Neural progenitor cell (in vitro differentiated cells): ENCODE measurements around the gene NCOA3.

ENCODE experiments used
- EZH2 ChIP-seq: fragments of 200-600 bp; sonication (generic); IDR thresholded peaks from 2 replicates; pipeline ENCODE4 v1.6.1; 2017; ENCODE audit warnings: antibody characterized with exemption, mild to moderate bottlenecking, moderate library complexity
- EZH2phosphoT487 ChIP-seq: fragments of 200-600 bp; sonication (generic); IDR thresholded peaks from 2 replicates; pipeline ENCODE4 v1.6.1; 2017; ENCODE audit warnings: antibody characterized with exemption
- TF ChIP-seq, protein P1 (sequence below): fragments of 200-600 bp; sonication (generic); IDR thresholded peaks from 2 replicates; pipeline ENCODE4 v1.5.1; 2017; ENCODE audit warnings: antibody characterized with exemption, mild to moderate bottlenecking

DNA sequence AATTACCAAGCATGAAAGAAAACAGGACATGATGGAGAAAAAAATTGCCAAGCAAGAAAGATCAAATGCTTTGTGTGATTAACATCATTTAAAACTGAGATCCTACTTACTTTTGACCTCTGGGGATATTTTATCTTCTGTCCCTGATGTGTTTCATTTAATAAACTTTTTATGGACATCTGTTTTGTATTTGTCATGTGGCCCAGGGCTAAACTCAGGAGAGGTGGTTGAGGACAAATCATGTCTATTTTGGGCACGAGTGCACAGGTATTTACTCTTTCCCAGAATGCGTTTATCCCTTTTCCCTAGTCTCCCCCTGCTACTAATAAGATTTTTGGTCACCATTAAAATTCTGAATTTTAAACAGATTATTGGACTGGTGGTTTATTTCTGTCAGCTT, 128.2 kb downstream of the NCOA3 start:
- TF ChIP-seq, protein P1, sequence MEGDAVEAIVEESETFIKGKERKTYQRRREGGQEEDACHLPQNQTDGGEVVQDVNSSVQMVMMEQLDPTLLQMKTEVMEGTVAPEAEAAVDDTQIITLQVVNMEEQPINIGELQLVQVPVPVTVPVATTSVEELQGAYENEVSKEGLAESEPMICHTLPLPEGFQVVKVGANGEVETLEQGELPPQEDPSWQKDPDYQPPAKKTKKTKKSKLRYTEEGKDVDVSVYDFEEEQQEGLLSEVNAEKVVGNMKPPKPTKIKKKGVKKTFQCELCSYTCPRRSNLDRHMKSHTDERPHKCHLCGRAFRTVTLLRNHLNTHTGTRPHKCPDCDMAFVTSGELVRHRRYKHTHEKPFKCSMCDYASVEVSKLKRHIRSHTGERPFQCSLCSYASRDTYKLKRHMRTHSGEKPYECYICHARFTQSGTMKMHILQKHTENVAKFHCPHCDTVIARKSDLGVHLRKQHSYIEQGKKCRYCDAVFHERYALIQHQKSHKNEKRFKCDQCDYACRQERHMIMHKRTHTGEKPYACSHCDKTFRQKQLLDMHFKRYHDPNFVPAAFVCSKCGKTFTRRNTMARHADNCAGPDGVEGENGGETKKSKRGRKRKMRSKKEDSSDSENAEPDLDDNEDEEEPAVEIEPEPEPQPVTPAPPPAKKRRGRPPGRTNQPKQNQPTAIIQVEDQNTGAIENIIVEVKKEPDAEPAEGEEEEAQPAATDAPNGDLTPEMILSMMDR, result no peak
- TF ChIP-seq EZH2 (no peak), EZH2phosphoT487 (no peak)
